Dendritic cell treated with granulocyte-macrophage colony-stimulating factor and Interleukin-4, amounts not matched to agents 40 ng/mL and 50 ng/mL, for 4 days (primary cell): ENCODE measurements around the gene BAIAP2L2.
"Not testable (repeated sequence)": the region's sequence is repeated elsewhere in the genome, so short reads cannot be mapped to it uniquely, and the experiment has no call there.

Experiments
- H3K27ac Mint-ChIP-seq: one replicate; pipeline ENCODE4 v1.8.0; 2022; ENCODE audit warnings: mild to moderate bottlenecking, mixed read lengths
- H3K27me3 Mint-ChIP-seq: one replicate; pipeline ENCODE4 v1.8.0; 2022; ENCODE audit warnings: mild to moderate bottlenecking, mixed read lengths
- H3K36me3 Mint-ChIP-seq: one replicate; pipeline ENCODE4 v1.8.0; 2022; ENCODE audit warnings: low read depth, mixed read lengths
- H3K4me1 Mint-ChIP-seq: one replicate; pipeline ENCODE4 v1.8.0; 2022; ENCODE audit warnings: low read depth, mixed read lengths
- H3K4me3 Mint-ChIP-seq: one replicate; pipeline ENCODE4 v1.8.0; 2022; ENCODE audit warnings: mild to moderate bottlenecking, moderate library complexity, mixed read lengths
- H3K9me3 Mint-ChIP-seq: one replicate; pipeline ENCODE4 v1.8.0; 2022; ENCODE audit warnings: mixed read lengths
- intact Hi-C: fragments of 100-400 bp; cut with micrococcal nuclease; formaldehyde crosslinking; loops from one replicate; pipeline ENCODE4 v1.15.0; 2022

The BAIAP2L2 gene

DNA sequence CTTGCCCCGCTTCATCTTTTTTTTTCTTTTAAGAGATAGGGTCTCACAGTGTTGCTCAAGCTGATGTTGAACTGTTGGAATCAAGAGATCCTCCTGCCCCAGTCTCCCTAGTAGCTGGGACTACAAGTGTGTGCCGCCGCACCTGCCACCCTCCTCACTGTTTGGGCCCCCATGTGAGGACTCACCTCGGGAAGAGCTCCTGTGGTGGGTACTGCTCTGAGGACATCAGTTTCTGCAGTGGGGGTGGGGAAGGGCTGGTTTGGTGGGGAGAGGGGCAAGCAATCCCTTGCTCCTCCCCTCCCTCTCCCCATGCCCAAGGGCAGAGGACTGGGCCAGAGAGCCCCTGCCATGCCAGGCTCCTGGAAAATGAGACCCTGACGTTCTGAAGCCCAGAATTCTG, 25.0 kb downstream of the BAIAP2L2 start:
- intact Hi-C loops: no loop called here
- H3K4me1 Mint-ChIP-seq: peaks cover 10% of the 10 kb centered on the region
- no peak overlapping the region for H3K4me3 Mint-ChIP-seq
- H3K27ac Mint-ChIP-seq: no peak overlapping the region
- H3K9me3 Mint-ChIP-seq: no peaks in the 10 kb centered on the region
- H3K27me3 Mint-ChIP-seq: peaks cover 84% of the 10 kb centered on the region
- H3K36me3 Mint-ChIP-seq: no peaks in the 10 kb centered on the region

DNA sequence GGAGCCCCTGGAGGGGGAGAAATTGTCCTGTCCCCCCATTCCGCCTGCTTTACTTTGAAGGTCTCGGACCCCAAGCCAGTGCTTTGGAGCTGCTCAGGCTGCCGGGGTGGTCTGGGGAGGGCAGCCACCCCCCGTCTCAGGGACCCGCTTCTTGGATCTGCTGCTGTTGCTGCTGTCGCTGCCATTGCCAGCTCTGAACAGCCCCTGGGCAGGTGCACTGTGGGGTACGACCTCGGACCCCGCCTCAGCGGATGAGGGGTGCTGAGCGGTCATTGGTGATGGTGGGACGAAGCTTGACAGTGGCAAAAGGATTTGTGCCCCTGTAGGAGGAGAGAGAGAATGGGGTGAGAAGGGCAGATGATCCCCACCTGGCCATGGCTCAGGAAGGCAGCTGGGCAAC, 25.4 kb downstream of the BAIAP2L2 start:
- Mint-ChIP-seq H3K4me3 (no peak overlapping the region), H3K27me3 (peaks cover 84% of the 10 kb centered on the region), H3K36me3 (no peaks in the 10 kb centered on the region), H3K27ac (no peak overlapping the region), H3K4me1 (peaks cover 10% of the 10 kb centered on the region), H3K9me3 (no peaks in the 10 kb centered on the region)
- intact Hi-C loops: no loop called here

DNA sequence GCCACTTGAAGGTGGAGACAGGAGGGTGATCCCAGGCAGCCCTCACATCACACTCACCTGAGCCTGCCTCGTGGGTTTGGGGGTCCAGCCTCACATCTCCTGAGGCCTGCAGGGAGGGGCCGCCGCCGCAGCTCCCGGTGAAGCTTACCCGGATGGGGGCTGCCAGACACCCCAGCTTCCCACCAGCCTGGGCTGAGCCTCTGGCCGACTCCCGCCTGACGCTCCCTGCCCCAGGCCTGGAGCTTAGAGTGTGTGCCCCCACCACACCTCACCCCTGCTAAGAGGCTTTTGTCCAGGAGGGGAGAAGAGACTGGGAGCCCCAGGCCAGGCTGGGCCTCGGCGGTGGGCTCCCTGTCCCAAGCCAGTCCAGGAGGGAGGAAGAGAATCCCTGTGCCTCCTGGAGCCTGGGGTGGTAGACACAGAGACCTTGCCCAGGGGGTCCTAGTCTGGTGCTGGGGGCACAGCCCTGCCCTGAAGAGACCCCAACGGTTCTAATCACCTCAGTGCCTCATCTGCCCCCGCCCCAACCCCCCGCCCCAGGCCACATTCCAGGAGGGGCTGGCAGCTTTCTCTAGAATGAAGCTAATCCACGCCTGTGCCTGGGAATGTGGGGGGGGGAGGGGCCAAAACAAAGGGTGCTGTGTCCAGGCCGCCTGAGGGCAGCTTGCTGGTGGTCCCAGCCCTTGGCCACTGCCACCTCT, 26.4 kb downstream of the BAIAP2L2 start, which contains the start of gene SLC16A8:
SLC16A8 (minus strand) TSS at position 254 of the 701 bp plus-strand sequence. CDS start 1,311 bp downstream, outside the sequence.
- Mint-ChIP-seq H3K4me3 (no peak within 1 kb of the TSS), H3K9me3 (no peaks in the 10 kb centered on the region), H3K27me3 (peaks cover 87% of the 10 kb centered on the region), H3K27ac (no peak within 1 kb of the TSS), H3K36me3 (no peaks in the 10 kb centered on the region), H3K4me1 (peaks cover 10% of the 10 kb centered on the region)
- intact Hi-C loops: no loop called here

DNA sequence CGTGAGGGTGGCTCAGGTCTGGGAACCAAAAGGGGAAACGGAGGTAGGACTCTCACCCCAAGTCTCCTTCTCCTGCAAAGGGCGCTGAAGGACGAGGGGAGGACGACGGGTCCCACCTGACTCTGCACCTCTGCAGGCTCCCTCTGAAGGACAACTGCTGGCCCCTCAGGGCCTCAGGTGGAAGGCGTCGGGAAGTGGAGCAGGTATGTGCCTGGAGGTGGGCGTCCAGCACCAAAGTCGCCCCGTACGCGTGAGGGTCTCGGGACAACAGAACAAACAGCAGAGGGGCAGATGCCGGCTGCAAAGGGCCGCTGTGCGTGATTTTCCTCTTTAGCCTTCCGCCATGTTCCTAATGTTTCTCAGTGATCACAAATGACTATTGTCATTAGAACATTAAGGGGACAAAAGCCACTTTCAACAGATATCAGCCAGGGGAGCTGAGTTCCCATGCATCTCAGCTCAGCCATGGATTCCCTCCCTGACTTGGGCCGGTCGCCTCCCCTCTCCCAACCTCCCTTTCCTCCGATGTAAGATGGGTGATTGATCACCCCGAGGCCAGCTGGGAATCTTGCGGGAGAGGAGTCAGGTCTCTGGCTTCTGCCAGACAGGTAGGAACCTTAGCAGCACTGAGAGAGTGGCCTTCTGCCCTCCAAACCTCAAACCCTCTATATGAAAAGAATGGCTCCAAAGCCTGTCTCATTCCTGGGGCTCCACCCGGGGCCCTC, 27.3 kb downstream of the BAIAP2L2 start:
- no peak overlapping the region for H3K27ac Mint-ChIP-seq
- H3K4me3 Mint-ChIP-seq: no peak overlapping the region
- intact Hi-C loops: no loop called here
- H3K27me3 Mint-ChIP-seq: peaks cover 89% of the 10 kb centered on the region
- peaks cover 10% of the 10 kb centered on the region for H3K4me1 Mint-ChIP-seq
- no peaks in the 10 kb centered on the region for H3K36me3 Mint-ChIP-seq
- H3K9me3 Mint-ChIP-seq: no peaks in the 10 kb centered on the region

DNA sequence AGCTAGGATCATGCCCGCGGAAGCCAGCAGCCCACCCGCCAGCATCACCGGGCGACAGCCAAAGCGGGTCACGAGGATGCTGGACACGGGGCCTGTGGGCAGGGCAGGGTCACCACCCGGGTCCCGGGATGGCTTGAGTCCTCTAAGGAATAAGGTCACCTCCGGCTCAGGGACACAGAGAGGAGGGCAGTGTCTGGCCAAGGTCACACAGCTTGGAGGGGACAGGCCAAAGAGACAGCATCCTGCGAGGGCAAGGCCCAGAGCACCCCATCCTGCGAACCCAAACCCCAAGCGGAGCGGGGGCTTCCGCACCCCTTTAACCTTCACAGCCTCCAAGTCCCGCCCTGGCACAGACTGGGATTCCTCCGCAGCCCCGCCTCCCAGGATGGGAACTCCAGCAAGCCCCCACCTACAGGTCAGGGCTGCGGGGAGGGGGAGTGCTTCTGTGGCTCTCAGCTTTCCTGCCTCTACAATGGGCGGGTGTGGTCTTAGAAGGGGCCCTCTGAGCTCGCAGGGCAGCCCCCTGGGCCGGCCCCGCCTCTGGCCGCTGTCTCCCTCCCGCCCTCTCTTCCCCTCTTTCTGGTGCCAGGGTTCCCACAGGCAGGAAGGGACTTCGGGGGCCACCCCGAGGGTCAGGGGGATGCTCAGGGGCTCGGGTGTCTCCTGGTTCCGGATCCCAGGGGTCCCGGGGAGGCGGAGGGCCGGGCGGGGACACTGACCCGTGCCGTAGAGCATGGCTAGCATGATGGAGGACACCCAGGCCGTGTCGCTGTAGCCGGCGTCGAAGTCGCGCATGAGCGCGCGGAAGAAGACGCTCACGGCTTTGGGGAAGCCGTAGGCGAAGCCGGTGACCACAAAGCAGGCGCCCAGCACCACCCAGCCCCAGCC, 28.3 kb downstream of the BAIAP2L2 start:
- Mint-ChIP-seq H3K27me3 (peaks cover 81% of the 10 kb centered on the region), H3K4me1 (peaks cover 10% of the 10 kb centered on the region), H3K27ac (no peak overlapping the region), H3K9me3 (no peaks in the 10 kb centered on the region), H3K36me3 (no peaks in the 10 kb centered on the region), H3K4me3 (no peak overlapping the region)
- intact Hi-C loops: no loop called here

DNA sequence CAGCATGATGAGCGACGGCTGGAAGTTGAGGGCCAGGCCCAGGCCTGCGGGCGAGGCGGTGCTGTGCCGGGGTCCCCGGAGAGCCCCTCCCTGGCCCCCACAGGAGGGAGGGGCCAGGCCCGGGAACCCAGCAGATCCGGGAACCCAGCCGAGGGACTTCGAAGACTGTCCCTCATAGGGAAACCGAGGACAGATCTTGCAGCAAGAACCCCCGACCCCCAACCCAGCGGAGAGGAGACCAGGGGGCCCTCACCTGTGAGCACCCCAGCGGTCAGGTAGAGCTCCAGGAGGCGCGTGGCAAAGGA, 28.9 kb downstream of the BAIAP2L2 start:
- no peaks in the 10 kb centered on the region for H3K36me3 Mint-ChIP-seq
- H3K9me3 Mint-ChIP-seq: no peaks in the 10 kb centered on the region
- H3K4me3 Mint-ChIP-seq: no peak overlapping the region
- intact Hi-C loops: no loop called here
- H3K4me1 Mint-ChIP-seq: peaks cover 10% of the 10 kb centered on the region
- peaks cover 77% of the 10 kb centered on the region for H3K27me3 Mint-ChIP-seq
- no peak overlapping the region for H3K27ac Mint-ChIP-seq

DNA sequence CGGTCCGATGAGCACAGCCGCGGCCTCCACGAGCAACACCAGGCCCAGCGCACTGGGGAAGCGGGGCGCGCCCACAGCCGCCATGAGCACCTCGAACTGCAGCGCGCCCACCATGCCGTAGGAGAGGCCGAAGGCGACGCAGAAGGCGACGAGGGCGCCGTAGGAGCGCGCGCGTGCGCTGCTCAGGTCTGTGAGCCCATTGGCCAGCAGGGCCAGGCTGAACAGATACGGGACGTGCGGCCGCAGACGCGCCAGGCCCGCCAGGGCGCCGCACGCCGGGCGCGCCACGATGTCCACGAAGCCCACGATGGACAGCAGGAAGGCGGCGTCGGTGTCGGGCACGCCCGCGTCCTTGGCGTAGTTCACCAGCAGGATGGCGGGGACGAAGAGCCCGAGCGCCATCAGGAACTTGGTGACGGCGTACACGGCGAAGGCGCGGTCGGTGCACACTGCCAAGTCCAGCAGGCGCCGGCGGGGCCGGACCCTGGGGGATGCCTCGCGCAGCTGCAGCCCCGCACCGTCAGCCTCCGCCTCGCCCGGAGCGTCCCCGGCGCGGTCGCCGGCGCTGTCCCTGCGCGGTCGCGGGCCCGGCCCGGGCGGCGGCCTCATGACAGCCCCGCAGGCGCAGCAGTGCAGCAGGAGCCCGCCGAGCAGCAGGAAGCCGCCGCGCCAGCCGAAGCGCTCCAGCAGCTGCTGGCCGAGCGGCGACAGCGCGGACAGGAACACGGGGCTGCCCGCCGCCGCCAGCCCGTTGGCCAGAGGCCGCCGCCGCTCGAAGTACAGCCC, 29.4 kb downstream of the BAIAP2L2 start:
- Mint-ChIP-seq H3K4me3 (peak overlapping the region; percentile 34), H3K27me3 (peaks cover 72% of the 10 kb centered on the region), H3K9me3 (no peaks in the 10 kb centered on the region), H3K4me1 (peaks cover 10% of the 10 kb centered on the region), H3K27ac (no peak overlapping the region), H3K36me3 (peaks cover 3% of the 10 kb centered on the region)
- intact Hi-C loops: no loop called here

DNA sequence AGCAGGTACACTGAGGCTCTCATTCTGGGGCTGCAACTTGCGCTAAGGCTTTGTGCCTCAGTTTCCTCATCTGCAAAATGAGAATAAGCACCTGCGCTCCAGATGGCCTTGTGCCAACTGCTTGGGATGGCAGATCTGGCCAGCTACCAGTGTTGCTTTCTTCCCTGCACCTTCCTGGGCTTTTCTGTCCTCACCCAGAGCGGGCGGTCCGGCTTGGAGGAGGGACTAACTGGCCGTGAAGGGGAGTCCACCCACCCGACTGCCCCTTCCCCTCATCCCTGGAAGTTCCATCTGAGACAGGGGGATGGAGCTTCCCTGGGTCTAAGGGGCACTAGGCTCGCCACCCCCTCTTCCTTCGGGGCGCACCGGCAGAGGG, 30.0 kb downstream of the BAIAP2L2 start:
- intact Hi-C loops: no loop called here
- H3K27me3 Mint-ChIP-seq: peaks cover 68% of the 10 kb centered on the region
- no peaks in the 10 kb centered on the region for H3K9me3 Mint-ChIP-seq
- peaks cover 10% of the 10 kb centered on the region for H3K4me1 Mint-ChIP-seq
- peaks cover 9% of the 10 kb centered on the region for H3K36me3 Mint-ChIP-seq
- no peak overlapping the region for H3K27ac Mint-ChIP-seq
- no peak overlapping the region for H3K4me3 Mint-ChIP-seq

DNA sequence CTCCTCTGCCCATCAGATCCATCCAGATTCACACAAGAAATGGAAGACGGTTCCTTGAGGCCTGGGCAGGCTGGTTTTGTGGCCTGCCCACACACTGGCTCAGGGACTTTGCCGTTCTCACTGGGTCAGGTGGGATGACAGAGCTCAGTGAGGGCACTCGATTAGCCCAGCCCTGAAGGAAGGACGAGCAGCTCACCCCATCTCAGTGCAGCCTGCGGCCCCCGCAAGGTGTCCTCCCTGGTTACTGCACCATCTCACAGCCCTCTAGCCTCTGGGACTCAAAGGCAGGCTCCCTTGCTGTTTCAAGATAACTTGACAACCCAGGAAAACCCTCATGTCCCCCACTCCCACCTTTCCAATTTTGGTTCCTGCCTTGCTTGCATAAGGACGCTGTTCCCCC, 30.7 kb downstream of the BAIAP2L2 start:
- intact Hi-C loops: no loop called here
- Mint-ChIP-seq H3K27ac (no peak overlapping the region), H3K27me3 (peaks cover 64% of the 10 kb centered on the region), H3K36me3 (peaks cover 16% of the 10 kb centered on the region), H3K9me3 (no peaks in the 10 kb centered on the region), H3K4me1 (peaks cover 10% of the 10 kb centered on the region), H3K4me3 (no peak overlapping the region)

DNA sequence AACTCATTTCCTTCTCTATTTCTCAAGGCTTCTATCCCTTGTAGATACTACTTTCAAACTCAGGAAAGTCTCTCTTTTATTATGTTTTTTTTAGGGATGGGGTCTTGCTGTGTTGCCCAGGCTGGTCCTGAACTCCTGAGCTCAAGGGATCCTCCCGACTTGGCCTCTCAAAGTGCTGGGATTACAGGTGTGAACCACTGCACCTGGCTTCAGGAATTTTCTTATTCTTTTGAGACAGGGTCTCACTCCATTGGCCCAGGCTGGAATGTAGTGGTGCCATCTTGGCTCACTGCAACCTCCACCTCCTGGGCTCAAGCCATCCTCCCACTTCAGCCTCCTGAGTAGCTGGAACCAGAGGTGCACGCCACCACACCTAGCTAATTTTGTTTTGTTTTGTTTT, 31.3 kb downstream of the BAIAP2L2 start:
- intact Hi-C loops, H3K27ac Mint-ChIP-seq, H3K4me3 Mint-ChIP-seq, H3K9me3 Mint-ChIP-seq: not testable (repeated sequence)
- Mint-ChIP-seq H3K4me1 (peaks cover 10% of the 10 kb centered on the region), H3K36me3 (peaks cover 22% of the 10 kb centered on the region), H3K27me3 (peaks cover 59% of the 10 kb centered on the region)

DNA sequence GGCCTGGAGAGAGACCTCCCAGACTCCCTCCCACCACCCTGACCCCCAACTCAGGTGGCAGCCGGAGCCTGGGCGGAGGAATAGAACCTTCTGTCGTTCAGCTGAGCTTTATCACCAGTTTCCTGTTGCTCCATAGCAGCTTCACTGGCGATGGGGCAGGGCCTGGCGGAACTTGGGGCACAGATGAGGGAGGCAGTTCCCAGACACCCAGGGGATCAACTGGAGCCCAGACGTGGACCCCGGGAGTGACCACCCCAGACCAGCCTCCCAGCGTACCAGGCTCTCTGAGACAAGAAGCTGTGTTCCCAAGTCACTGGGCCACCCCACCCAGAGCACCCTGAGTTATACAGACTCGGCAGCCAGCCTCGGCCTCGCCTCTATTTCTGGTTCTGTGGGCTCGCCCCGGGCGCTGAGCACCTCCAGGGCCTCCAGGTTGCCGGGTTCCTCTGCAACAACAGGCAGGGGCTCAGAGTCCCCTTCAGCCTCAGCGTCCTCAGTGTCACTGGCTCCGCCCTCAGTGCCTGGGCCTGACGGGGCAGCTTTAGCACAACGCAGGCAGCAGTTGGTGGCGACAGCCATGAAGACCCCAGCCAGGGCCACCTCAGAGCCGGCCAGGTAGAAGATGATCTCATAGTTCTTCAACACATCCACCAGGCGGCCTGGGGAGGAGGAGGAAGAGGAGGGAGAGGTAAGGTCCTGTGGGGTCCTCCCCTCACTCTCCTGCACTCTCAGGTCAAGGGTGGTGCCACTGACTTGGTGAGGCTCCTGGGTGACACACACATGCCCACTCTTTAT, 32.2 kb downstream of the BAIAP2L2 start:
- peaks cover 10% of the 10 kb centered on the region for H3K4me1 Mint-ChIP-seq
- H3K27me3 Mint-ChIP-seq: peaks cover 50% of the 10 kb centered on the region
- H3K27ac Mint-ChIP-seq: no peak overlapping the region
- no peak overlapping the region for H3K4me3 Mint-ChIP-seq
- intact Hi-C loops: no loop called here
- H3K36me3 Mint-ChIP-seq: peaks cover 31% of the 10 kb centered on the region
- H3K9me3 Mint-ChIP-seq: no peaks in the 10 kb centered on the region

DNA sequence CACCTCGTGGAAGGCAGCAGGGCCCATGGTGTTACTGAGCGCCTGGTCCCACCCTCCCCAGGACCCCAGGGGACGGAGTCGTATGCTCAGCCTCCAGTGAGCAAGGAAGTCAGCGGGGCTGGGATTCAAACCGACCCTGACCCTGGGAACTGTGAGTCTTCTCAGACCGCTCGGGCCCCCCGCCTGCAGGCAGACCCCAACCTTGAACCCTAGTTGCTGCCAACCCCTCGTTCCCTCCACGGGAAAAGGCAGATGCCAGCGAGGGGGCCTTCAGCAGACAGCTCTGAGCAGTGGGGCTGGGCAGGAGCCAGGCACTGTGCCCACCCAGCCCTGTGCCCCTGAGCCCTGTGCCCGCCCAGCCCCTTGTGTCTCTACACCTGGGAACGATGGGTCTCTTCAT, 32.9 kb downstream of the BAIAP2L2 start:
- H3K9me3 Mint-ChIP-seq: no peaks in the 10 kb centered on the region
- H3K27me3 Mint-ChIP-seq: peaks cover 43% of the 10 kb centered on the region
- intact Hi-C loops: no loop called here

DNA sequence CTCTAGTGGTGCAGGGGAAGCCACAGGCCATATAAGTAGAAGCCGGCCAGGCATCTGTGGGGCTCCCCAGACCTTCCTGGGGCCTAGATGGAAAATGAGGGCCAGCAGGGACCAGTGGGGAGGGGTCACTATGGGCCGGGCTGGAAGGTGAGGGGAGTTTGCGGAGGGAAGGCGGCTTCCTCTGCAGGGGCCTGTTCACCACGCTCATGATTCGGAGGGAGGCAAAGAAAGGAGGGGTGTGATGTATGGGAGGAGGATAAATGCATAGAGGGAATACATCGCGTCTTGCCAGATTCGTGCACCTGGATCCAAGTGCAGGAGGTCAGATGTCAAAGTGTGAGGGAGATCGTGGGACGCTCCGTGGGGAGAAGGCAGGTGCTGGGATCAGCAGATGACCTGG, 33.4 kb downstream of the BAIAP2L2 start:
- H3K4me3 Mint-ChIP-seq: no peak overlapping the region
- intact Hi-C loops: no loop called here
- peaks cover 5% of the 10 kb centered on the region for H3K4me1 Mint-ChIP-seq
- no peak overlapping the region for H3K27ac Mint-ChIP-seq
- H3K9me3 Mint-ChIP-seq: no peaks in the 10 kb centered on the region
- peaks cover 43% of the 10 kb centered on the region for H3K36me3 Mint-ChIP-seq
- H3K27me3 Mint-ChIP-seq: peaks cover 38% of the 10 kb centered on the region

More for the DNA sequence above, 32.9 kb downstream of the BAIAP2L2 start:
- no peak overlapping the region for H3K27ac Mint-ChIP-seq
- no peak overlapping the region for H3K4me3 Mint-ChIP-seq
- H3K36me3 Mint-ChIP-seq: peaks cover 38% of the 10 kb centered on the region
- peaks cover 10% of the 10 kb centered on the region for H3K4me1 Mint-ChIP-seq
